ENCODE results near the gene DDX52. TPM values are rescaled to one million over a fixed set of nuclear protein-coding genes. Genes with fewer than 3 reads are reported as not detected.

The DDX52 gene
- total RNA-seq, 1 donor from 2014 or later: 46.6 TPM

- H3K4me1 Mint-ChIP-seq: peaks cover 50% of the 10 kb centered on the region
- peaks cover 29% of the 10 kb centered on the region for H3K36me3 Mint-ChIP-seq (ENCODE audit: low read depth)
- peak overlapping the region; percentile 77 for H3K4me3 Mint-ChIP-seq
- H3K9me3 Mint-ChIP-seq: no peaks in the 10 kb centered on the region
- intact Hi-C loops (cut with micrococcal nuclease): loop anchor here (10.0 kb wide), 1 partner anchor 170 kb away; no protein-coding TSS in a partner anchor
- H3K27me3 Mint-ChIP-seq: no peaks in the 10 kb centered on the region
- H3K27ac Mint-ChIP-seq: peak overlapping the region; percentile 83
- DNase-seq: no peak
These were observed 38.7 kb downstream of the DDX52 start for GRCh38 chr17:37604556-37604955.

DNA sequence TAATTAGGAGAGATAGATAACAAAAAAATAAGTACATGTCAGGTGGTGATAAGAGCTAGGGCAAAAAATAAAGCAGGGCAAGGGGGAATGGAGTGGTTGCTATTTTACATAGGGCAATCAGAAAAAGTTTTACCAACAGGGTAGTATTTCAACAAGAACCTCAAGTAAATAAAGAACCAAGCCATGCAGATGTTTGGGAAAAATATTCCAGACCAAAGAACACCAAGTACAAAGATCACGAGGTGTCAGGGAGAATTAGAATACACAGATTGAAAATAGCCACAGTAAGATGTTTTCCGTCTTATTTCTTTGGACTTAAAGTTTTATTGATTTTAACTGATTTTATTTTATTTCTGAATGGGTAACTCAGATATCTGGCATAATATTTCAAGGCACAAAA lies 45.1 kb downstream of the DDX52 start:
- no peak for DNase-seq
- Mint-ChIP-seq H3K4me3 (no peak overlapping the region), H3K36me3 (ENCODE audit: low read depth) (peaks cover 58% of the 10 kb centered on the region), H3K9me3 (no peaks in the 10 kb centered on the region), H3K27ac (no peak overlapping the region), H3K27me3 (no peaks in the 10 kb centered on the region), H3K4me1 (peaks cover 31% of the 10 kb centered on the region)
- intact Hi-C loops (cut with micrococcal nuclease): no loop called here

DNA sequence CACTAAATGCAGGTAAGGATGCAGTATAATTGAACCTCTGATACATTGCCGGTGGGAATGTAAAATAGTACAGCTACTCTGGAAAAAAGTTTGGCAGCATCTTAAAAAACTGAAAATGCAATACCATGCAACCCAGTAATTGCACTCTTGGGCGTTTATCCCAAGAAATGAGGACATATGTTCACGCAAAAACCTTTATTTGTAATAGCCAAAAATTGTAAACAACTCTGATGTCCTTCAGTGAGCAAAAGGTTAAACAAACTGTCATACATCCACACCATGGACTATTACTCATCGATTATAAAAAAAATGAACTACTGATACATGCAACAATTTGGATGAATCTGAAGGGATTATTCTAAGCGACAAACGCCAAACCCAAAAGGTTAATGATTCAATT lies 51.0 kb downstream of the DDX52 start:
- DNase-seq: no peak
- peaks cover 55% of the 10 kb centered on the region for H3K36me3 Mint-ChIP-seq (ENCODE audit: low read depth)

GRCh38 chr17:37585066-37585465 lies 58.2 kb downstream of the DDX52 start:
- Mint-ChIP-seq H3K27ac (no peak overlapping the region), H3K9me3 (no peaks in the 10 kb centered on the region), H3K27me3 (no peaks in the 10 kb centered on the region), H3K4me3 (no peak overlapping the region), H3K36me3 (ENCODE audit: low read depth) (peaks cover 44% of the 10 kb centered on the region), H3K4me1 (peaks cover 8% of the 10 kb centered on the region)
- intact Hi-C loops (cut with micrococcal nuclease): no loop called here
- DNase-seq: no peak

More for the DNA sequence above, 51.0 kb downstream of the DDX52 start:
- no peak overlapping the region for H3K27ac Mint-ChIP-seq
- H3K4me3 Mint-ChIP-seq: no peak overlapping the region
- intact Hi-C loops (cut with micrococcal nuclease): no loop called here
- H3K9me3 Mint-ChIP-seq: no peaks in the 10 kb centered on the region
- no peaks in the 10 kb centered on the region for H3K27me3 Mint-ChIP-seq
- peaks cover 24% of the 10 kb centered on the region for H3K4me1 Mint-ChIP-seq

DNA sequence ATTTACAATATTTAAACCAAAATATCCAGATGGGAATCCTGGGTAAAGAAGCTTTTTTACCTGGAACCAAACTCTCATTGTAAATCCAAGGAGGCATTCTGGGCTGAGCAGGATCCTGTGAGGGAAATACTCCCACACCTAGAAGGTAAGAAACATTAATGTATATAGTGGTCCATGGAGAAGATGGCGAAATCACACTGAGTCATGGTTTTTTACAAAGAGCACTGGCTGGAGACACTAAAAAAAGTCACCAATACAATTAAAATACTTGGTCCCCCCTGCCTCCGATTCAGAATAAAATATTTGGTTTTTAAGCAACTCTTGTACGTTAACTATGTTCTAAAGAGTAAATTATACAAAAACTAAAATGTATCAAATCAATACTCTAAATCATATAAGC lies 67.0 kb downstream of the DDX52 start:
- H3K36me3 Mint-ChIP-seq (ENCODE audit: low read depth): peaks cover 52% of the 10 kb centered on the region
- H3K4me1 Mint-ChIP-seq: peaks cover 2% of the 10 kb centered on the region
- H3K27ac Mint-ChIP-seq: no peak overlapping the region
- intact Hi-C loops (cut with micrococcal nuclease): no loop called here
- no peaks in the 10 kb centered on the region for H3K9me3 Mint-ChIP-seq
- no peak for DNase-seq
- H3K27me3 Mint-ChIP-seq: no peaks in the 10 kb centered on the region
- no peak overlapping the region for H3K4me3 Mint-ChIP-seq

- Mint-ChIP-seq H3K27ac (no peak overlapping the region), H3K4me3 (no peak overlapping the region), H3K36me3 (ENCODE audit: low read depth) (peaks cover 48% of the 10 kb centered on the region), H3K9me3 (no peaks in the 10 kb centered on the region), H3K4me1 (peaks cover 2% of the 10 kb centered on the region), H3K27me3 (no peaks in the 10 kb centered on the region)
- DNase-seq: no peak
- intact Hi-C loops (cut with micrococcal nuclease): no loop called here
These were observed 68.8 kb downstream of the DDX52 start for GRCh38 chr17:37574427-37574826.

GRCh38 chr17:37571674-37572073 lies 71.6 kb downstream of the DDX52 start:
- Mint-ChIP-seq H3K27ac (no peak overlapping the region), H3K27me3 (no peaks in the 10 kb centered on the region), H3K36me3 (ENCODE audit: low read depth) (peaks cover 59% of the 10 kb centered on the region), H3K4me1 (peaks cover 2% of the 10 kb centered on the region), H3K9me3 (no peaks in the 10 kb centered on the region), H3K4me3 (no peak overlapping the region)
- intact Hi-C loops (cut with micrococcal nuclease): no loop called here
- DNase-seq: no peak

GRCh38 chr17:37570527-37571093 lies 72.6 kb downstream of the DDX52 start:
- Mint-ChIP-seq H3K36me3 (ENCODE audit: low read depth) (peaks cover 55% of the 10 kb centered on the region), H3K4me1 (peaks cover 2% of the 10 kb centered on the region), H3K9me3 (no peaks in the 10 kb centered on the region), H3K4me3 (no peak overlapping the region), H3K27me3 (no peaks in the 10 kb centered on the region), H3K27ac (no peak overlapping the region)
- peak; percentile 70 for DNase-seq
- intact Hi-C loops (cut with micrococcal nuclease): no loop called here

DNA sequence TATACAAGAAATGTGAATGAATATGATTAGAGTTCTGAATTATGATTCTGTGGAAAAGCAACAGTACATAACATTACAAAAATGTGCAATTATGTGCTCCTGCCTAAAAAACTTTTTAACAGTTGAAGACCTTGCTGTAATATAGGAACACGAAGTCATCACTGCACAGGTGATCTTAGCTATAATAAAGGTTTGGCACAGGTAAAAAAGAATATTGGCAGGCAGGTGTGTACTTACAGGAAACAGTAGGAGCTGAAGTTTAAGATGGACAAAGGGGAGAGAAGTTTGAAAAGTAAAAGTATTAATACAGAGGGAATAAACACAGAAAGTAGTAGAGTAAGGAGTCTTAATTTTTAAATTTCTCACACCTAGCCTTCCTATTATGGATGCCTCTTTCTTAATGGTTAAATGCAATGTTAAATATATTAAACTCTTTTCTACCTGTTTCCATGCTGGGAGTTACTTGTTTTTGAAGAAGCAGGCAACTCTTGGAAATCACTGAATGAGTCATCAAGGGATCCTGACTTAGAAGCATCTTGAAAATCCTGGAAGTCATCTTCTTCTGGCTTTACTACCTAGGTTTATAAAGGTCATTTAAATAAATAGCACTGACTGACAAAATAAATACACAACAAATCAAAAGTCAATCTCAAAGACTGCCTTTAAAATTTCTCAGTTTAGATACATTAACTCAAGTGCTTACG lies 74.7 kb downstream of the DDX52 start:
- Mint-ChIP-seq H3K9me3 (no peaks in the 10 kb centered on the region), H3K36me3 (ENCODE audit: low read depth) (peaks cover 49% of the 10 kb centered on the region), H3K27ac (no peak overlapping the region), H3K4me1 (peaks cover 3% of the 10 kb centered on the region), H3K4me3 (no peak overlapping the region), H3K27me3 (no peaks in the 10 kb centered on the region)
- DNase-seq: no peak
- intact Hi-C loops (cut with micrococcal nuclease): no loop called here

GRCh38 chr17:37567538-37567937 lies 75.7 kb downstream of the DDX52 start:
- Mint-ChIP-seq H3K27me3 (no peaks in the 10 kb centered on the region), H3K4me3 (no peak overlapping the region), H3K9me3 (no peaks in the 10 kb centered on the region), H3K4me1 (peaks cover 3% of the 10 kb centered on the region), H3K36me3 (ENCODE audit: low read depth) (peaks cover 46% of the 10 kb centered on the region), H3K27ac (no peak overlapping the region)
- no peak for DNase-seq
- intact Hi-C loops (cut with micrococcal nuclease): no loop called here

GRCh38 chr17:37567137-37567536 lies 76.1 kb downstream of the DDX52 start:
- Mint-ChIP-seq H3K9me3 (no peaks in the 10 kb centered on the region), H3K36me3 (ENCODE audit: low read depth) (peaks cover 50% of the 10 kb centered on the region), H3K27ac (no peak overlapping the region), H3K4me1 (peaks cover 3% of the 10 kb centered on the region), H3K4me3 (no peak overlapping the region), H3K27me3 (no peaks in the 10 kb centered on the region)
- DNase-seq: no peak
- intact Hi-C loops (cut with micrococcal nuclease): no loop called here

GRCh38 chr17:37564252-37564651 lies 79.0 kb downstream of the DDX52 start:
- H3K4me1 Mint-ChIP-seq: peaks cover 3% of the 10 kb centered on the region

DNA sequence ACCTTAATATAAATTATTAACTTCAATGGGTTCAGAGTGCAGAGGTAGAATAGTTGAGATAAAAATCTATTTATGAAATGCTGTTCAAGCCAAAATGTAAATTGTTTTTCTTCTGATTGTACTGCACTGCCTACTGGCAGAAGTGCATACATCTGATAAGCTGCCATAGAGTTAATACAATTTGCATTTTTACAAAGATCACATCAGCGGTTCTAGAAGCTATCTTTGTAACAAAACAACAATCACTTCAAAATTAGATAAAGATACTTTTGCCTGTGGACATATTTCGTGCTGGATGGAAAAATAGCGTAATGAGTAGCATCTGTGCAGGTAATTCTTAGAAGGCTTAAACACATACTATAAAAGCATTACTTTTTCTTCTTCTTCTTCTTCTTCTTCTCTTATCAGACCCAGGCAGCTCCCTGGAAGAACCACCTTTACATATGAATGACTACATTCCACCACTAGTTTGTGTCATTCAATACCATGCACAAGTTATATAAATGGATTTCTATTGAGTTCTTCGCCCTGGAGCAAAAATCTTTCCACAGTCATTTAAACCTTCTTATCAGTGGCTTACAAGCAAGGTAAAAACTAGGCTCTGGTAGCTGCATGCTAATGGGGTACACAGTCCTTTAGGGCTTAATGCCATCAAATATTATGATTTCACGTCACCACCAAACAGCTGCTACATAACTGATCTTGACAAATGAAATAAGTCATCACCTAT lies 81.1 kb downstream of the DDX52 start:
- peaks cover 50% of the 10 kb centered on the region for H3K36me3 Mint-ChIP-seq (ENCODE audit: low read depth)
- H3K27ac Mint-ChIP-seq: no peak overlapping the region
- peaks cover 3% of the 10 kb centered on the region for H3K4me1 Mint-ChIP-seq
- no peaks in the 10 kb centered on the region for H3K9me3 Mint-ChIP-seq
- no peak for DNase-seq
- no peak overlapping the region for H3K4me3 Mint-ChIP-seq
- no peaks in the 10 kb centered on the region for H3K27me3 Mint-ChIP-seq
- intact Hi-C loops (cut with micrococcal nuclease): no loop called here

More at GRCh38 chr17:37564252-37564651, 79.0 kb downstream of the DDX52 start:
- Mint-ChIP-seq H3K9me3 (no peaks in the 10 kb centered on the region), H3K4me3 (no peak overlapping the region), H3K36me3 (ENCODE audit: low read depth) (peaks cover 55% of the 10 kb centered on the region), H3K27me3 (no peaks in the 10 kb centered on the region), H3K27ac (no peak overlapping the region)
- DNase-seq: no peak
- intact Hi-C loops (cut with micrococcal nuclease): no loop called here

All from activated CD4-positive, alpha-beta T cell treated with anti-CD3 and anti-CD28 coated beads, Interleukin-2, amount 10 ng/mL, durations not matched to agents 24 days and 14 days (primary cell).